ENCODE results near the gene LIN37.
"Not testable (repeated sequence)": the region's sequence is repeated elsewhere in the genome, so short reads cannot be mapped to it uniquely, and the experiment has no call there.

Gene LIN37

DNA sequence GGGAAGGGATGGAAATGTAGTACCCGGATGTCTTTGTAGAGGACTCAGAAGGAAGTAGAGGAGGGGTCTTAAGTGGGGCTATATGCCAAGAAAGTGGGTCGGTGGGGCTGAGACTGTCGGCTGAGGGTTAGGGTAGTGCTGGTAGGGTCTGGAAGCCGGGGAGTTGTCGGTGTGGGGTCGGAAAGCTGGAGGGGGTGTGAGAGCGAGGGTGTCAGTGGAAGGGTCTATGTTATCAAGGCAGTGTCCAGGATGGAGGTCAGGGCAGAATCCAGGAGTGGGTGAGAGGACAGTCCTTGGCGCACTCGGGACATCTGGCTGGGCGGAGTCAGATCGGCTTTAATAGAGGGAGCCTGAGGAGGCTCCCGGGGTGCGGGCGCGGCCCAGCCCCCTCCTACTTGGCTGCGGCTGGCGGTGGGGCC, 6.8 kb downstream of the LIN37 start:
- DNase-seq, result no peak

DNA sequence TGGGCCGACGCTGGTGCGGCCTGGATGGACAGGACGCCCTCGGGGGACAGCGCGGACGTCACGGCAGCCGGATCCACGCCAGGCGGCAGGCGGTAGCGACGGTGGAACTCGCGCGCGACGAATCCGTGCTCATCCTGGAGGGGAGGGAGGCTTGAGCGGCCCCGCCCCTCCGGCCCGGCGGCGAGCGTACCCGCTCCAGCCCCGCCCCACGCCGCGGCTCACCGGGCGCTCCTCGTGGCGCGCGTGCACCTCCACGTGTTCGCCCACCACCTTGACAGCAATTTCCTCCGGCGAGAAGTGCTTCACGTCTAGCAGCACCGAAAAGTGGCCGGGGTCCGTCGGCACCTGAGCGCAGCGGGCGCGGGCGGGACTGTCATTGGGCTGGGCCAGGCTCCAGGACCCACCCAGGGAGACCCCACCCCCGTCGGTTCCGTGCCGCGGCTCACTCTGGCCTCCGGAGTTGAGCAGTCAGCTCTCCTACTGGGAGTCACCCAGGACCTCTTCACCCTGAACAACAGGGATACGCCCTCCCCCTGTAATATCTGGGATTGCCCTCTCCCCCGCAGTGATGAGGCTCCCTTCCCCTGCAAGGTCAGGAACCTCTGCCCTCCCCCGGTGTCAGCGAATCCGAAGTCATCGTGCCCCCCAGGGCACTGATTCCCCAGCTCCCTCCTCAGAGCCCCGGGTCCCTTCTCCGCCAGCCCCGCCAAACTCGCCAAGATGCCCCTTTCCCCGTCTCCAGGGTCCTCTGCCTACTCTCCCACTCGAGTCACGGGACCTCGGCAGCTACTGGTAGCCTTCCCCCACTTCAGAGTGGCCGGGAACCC, 7.4 kb downstream of the LIN37 start:
- DNase-seq, result no peak

DNA sequence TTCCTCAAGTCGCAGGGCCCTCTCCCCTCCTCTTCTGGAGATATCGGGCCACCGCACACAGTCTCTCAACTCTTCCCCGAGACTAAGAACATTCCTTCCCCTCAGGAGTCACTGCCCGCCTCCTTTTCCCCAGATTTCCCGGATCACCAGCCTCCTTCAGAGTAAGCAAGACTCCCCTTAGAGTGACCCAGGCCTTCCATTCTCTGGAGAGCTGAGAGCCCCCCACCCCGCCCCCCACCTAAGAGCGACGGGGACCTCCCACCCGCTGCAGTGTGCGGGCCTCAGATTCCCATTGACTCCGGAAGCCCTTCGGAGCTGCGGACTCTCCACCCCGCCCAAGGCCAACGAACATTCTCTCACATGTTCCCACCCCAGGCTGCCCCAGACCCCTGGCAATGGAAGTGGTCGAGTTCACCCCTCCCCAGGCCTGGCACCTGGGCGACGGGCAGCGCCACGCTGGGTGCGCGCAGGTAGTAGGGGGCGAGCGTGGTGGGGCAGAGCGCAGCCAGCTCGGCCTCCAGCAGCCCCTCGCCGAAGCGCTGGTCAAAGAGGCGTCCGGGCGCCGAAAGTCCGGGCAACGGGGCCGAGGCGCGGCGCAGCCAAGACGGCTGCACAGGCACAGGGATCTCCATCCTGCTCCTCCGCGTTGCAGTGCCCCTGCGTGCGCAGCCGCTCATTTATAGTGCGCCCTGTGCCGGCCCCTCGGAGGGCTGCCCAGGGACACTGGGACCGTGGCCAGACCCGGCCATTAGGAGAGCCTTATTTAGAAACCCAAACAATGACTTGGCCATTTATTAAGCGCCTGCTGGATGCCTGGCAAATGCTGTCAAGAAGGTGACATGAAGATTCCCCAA, 8.2 kb downstream of the LIN37 start, which contains the start of gene HSPB6:
TSS of gene HSPB6 (minus strand) at position 653 of the 854 bp plus-strand sequence. CDS start at position 632, 21 bp downstream.
- no peak for DNase-seq

DNA sequence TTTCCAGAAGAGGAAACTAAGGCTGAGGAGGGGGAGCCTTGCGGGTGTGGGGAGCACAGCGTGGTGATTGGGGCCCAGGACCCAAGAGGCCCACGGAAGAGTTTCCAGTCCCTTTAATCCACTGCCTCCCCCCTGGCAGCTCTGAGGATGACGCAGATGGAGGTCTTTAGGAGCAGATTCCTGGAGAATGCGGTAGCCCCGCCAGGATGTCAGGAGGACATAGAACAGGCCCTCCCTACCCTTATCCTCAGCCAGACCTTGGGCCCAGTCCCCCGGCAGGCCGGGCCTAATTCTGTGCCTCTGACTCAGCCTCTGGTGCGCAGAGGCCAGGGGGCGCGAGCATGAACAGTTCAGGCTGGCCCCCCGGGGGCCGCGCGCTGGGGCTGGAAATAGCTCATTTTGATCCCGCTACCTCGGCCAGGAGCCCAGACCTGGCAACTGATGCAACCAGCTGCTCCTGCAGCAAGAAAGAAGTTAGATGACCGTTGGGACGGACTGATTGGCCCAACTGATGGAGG, 8.9 kb downstream of the LIN37 start:
- no peak for DNase-seq

- DNase-seq, result peak; percentile 98
Measured at GRCh38 chr19:35757749-35758608, 9.6 kb downstream of the LIN37 start, which contains the start of gene PROSER3. TSS of gene PROSER3 (plus strand) at chr19:35758176. CDS start at chr19:35758216, 40 bp downstream.

- DNase-seq, result no peak
Measured at GRCh38 chr19:35759697-35760096, 11.3 kb downstream of the LIN37 start.

DNA sequence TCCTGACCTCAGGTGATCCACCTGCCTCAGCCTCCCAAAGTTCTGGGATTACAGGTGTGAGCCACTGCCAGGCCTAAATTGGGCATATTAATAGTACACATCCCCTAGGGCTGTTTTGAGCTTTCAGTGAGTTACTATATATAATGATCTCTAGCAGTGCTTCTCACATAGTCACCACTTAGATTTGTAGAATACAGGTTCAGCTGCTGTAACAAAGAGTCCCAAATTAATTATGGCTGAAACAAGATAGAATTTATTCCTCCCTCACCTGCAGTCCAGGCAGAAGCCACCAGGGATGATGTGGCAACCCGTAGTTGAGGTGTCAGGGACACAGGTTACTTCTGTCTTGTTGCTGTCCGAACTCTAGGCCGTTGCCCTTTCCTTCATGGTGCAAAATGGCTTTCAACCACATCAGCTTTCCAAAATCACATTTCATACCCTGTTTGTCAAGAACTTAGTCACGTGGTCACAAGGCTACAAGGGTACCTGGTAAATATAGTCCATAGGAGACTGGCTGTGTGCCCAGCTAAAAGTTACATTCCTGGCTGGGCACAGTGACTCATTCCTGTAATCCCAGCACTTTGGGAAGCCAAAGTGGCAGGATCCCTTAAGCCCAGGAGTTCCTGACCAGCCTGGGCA, 12.5 kb downstream of the LIN37 start:
- DNase-seq, result no peak

DNA sequence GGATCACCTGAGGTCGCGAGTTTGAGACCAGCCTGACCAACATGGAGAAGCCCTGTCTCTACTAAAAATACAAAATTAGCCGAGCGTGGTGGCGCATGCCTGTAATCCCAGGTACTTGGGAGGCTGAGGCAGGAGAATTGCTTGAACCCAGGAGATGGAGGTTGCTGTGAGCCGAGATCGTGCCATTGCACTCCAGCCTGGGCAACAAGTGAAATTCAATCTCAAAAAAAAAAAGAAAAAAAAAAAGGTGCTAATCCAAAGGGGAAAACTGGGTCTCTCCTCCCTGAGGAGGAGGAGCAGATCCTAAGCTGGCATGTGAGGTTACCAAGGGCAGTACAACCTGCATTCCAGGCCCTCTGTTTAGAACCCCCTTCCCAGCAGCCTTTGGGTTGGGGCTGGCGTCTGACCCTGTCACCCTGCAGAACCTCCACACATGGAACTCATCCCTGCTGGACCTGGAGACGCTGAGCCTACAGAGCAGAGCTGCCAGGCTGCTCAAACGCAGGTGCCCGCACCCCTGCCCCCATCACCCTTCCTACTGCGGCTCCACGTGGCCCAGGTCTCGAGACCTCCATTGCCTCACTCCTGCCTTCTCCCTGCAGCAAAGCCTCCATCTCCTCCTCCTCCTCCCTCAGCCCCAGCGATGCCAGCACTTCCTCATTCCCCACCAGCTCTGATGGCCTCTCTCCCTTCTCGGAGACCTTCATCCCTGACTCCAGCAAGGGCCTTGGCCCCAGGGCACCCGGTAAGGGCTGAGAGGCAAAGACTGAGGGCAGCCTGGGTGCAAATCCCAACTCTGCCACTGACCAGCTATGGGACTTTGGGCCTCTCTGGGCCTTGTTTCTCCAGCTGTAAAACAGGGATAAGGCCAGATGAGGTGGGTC, 16.3 kb downstream of the LIN37 start:
- DNase-seq, result no peak

- no peak for DNase-seq
Measured at GRCh38 chr19:35766571-35767104, 18.3 kb downstream of the LIN37 start.

- no peak for DNase-seq
Measured at GRCh38 chr19:35767288-35768081, 19.1 kb downstream of the LIN37 start.

DNA sequence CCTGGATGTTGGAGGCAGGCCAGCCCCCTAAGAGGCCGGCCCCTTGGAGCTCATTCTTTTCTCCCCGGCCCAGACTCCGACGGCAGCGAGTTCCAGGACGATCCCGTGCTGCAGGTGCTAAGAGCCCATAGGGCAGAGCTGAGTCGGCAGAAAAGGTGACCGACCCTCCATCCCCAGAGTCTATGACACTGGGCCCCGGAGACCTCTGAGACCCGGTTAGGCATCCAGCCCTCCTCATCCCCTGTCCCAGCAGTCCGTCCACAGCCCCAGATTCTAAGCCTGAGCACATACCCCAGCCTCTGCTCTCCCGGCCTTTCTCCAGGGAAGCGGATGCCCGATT, 19.7 kb downstream of the LIN37 start:
- DNase-seq, result no peak

GRCh38 chr19:35772362-35772761, 24.0 kb downstream of the LIN37 start:
- not testable (repeated sequence) for DNase-seq

DNA sequence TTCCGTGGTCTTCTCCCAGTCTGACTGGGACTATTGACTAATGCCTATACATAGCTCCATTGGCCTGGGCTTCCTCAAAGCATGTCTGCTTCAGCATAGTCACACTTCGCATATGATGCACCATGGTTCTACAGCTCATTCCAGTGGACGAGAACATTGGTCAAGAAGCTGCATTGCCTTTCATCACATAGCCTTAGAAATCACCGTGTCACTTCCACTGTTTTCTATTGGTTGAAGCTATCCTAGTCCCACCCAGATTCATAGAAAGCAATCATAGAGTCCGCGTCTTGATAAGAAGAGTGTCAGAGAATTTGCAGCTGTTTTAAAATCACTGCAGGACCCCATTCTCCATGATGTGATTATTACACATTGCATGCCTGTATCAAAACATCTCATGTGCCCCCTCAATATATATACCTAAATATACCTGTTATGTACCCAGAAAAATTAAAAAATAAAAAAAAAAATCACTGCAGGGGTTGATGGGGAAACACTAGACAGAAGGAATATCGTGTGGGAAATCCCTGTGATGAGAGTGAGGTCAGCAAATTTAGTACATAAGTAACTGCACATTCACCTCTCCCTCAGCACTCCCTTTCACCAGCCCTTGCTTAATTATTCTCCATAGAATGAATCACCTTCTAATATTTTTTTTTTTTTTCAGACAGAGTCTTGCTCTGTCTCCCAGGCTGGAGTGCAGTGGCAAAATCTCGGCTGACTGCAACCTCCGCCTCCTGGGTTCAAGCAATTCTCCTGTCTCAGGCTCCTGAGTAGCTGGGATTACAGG, 24.8 kb downstream of the LIN37 start:
- DNase-seq, result no peak

DNA sequence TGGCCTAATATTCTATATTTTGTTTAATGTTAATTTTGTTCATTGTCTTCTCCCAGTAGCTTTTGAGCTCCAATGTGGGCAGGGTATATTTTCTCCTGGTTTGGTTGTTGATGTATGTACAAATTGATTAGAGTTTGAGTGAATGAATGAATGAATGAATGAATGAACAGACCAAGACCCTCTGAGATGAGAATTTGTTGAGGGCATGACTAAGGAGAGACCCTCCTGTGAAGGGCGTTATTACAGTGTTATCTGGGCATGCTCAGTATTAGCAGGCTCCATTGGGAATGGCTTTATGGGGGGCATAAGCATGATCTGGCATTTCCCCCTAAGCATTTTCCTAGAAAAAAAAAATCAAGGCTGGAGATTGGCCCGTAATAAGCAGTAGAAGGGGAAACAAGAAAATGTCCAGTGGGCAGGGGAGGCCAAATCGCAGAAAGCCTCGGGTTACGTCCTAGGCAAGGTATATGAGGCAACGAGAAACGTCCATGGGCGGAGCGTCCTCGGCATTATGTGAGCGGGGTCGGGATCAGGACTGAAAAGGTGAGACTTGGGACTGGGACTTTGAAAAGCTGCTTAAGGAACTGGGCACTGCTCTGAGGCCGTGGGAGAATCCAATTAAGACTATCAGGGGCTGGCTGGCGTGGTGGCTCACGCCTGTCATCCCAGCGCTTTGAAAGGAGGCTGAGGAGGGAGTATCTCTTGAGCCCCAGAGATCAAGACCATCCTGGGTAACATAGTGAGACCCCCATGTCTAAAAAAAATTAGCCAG, 26.1 kb downstream of the LIN37 start:
- DNase-seq, result no peak

DNA sequence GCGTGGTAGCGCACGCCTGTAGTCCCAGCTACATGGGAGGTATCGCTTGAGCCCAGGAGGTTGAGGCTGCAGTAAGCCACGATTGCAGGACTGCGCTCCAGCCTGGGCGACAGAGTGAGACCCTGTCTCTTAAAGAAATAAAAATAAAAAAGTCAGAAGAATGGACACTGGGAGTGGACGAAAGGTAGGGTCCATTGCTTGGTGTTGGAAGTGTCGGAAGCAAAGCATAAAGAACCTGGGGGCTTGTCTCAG, 26.6 kb downstream of the LIN37 start:
- DNase-seq, result no peak

GRCh38 chr19:35775298-35776101, 27.1 kb downstream of the LIN37 start, which contains the start of gene ARHGAP33:
TSS of gene ARHGAP33 (plus strand) at chr19:35775564. CDS start at chr19:35775659, 95 bp downstream.
- DNase-seq, result peak; percentile 99

DNA sequence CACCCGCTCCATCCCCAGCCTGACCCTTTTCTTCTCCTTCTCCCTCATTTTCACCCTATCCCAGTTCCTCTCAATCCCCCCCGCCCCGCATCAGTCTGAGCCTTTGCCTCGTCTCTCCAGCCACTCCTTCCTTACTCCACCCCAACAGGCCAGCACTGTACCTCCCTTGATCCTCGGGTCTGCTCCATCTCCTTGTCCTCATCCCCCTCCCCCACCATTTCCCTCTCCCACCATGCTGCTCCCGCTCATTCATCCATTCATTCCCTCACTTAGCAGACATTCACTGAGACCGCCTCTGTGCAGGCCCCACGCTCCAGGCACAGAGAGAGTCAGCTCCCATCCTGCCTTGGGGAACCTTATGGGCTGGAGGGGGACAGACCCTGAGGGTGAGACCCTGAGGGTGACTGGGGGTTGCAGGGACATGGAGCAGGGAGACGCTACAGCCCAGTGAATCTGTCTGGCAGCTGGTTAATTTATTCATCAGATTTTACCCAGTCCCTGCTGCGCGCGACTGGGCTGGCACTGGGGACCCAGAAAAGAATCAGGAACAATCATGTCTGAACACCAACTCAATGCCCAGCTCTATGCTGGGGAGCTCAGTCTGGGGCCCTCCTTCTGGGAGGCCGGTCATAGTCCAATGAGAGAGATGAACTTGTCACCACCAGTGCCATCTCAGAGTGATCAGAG, 27.9 kb downstream of the LIN37 start:
- no peak for DNase-seq
